H54 (cell line): ENCODE measurements around the gene DACT2.

ENCODE experiments used
- DNase-seq: peaks from one replicate; pipeline ENCODE4 v3.0.0; 2011; ENCODE audit warnings: low spot score, mixed read lengths; ENCODE audit not compliant: insufficient read length
- FAIRE-seq: peaks from 3 replicates; lab custom pipeline; 2011; peaks lifted over from hg19 to GRCh38; lab: Jason Lieb, UNC
- POLR2A ChIP-seq: IDR thresholded peaks from 2 replicates; pipeline ENCODE4 v1.6.1; 2011; ENCODE audit warnings: low read depth, mild to moderate bottlenecking, low read length

The DACT2 gene, protein sequence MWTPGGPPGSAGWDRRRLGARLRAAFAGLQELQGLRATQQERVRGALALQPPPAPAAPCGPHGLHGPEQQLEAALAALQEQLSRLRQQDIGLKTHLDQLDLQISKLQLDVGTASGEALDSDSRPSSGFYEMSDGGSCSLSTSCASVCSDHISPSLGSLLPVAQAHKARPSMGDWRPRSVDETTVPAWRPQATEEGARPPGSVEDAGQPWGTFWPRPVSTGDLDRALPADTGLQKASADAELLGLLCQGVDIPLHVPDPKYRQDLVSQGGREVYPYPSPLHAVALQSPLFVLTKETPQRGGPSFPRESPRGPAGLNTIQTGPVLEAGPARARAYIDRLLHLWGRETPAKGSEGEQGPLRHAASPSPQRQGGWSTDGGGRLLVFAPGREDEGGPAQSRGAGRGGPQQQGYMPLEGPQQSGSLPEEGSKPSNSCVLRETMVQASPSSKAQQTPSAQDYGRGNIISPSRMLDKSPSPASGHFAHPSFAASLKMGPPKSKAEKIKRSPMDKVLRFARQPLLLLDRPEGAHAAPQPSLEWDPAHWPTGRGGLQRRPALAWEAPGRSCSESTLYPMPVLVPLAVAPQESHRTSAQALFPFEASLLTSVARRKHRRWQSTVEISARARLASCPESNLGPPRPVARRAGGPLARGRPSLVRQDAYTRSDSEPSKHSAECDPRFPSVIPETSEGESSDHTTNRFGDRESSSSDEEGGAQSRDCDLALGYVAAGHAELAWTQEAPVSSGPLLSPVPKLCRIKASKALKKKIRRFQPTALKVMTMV

GRCh38 chr6:168319279-168320111 is at the start of gene DACT2:
TSS of gene DACT2 (minus strand) at chr6:168319777. CDS start at chr6:168319633, 144 bp downstream.
- FAIRE-seq (no peak), DNase-seq (no peak)
- TF ChIP-seq POLR2A, result no peak

DNA sequence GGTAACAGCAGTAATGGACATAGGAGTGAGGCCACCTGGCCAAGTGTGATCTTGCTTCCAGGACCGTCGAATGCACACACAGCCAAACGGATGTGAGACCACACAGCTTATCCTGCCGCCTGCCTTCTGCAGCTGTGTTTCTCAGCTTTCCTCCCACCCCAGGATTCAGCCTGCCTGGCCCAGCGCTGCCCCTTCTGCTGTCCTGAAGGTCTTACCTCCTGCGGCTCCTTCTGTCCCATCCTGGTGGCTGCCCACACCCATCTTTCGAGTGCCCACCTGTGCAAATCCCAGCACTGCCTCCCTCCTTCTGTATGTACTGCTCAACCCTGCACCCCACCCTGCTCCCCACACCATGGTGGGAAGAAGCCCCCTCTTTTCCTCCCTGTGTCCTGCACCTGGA is 49.4 kb upstream of the DACT2 start:
- TF ChIP-seq POLR2A, result no peak
- no peak for FAIRE-seq

DNA sequence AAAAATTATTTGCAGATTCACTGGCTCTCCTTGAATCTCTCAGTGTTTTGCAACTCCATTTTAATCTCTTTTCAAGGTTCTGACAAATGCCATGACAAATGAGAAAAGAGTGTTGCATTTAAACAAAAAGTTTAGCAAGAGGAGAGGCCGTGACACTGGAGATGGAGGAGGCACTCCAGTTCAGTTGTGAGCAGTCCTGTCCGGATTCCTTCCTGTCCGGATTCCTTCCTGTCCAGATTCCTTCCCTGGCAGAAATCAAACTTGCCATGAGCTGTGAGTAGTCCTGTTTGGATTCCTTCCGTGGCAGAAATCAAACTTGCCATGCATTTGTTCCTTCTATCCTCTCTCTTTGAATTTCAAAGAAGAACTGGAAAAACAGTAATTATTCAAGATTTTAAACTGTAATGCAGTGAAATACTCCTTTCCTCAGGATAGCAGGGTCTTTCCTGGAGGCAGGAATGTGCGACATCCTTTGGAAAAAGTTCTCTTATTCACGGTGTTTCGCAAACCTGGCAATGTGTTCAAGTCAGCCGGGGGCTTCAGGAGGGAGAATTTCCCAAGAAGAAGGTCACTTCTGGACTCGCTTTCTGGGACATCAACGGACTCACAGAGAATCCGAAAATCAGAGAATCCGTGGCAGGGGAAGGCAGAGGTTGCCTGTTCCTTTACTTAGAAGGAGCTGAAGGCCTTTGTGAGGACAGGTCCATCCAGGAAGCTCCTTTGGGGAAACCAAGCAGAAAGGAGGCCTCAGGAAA is 48.7 kb upstream of the DACT2 start:
- DNase-seq, result no peak
- no peak for FAIRE-seq
- TF ChIP-seq POLR2A, result no peak

More for the DNA sequence above, 49.4 kb upstream of the DACT2 start:
- DNase-seq, result no peak

GRCh38 chr6:168367285-168367751 is 47.7 kb upstream of the DACT2 start:
- TF ChIP-seq POLR2A, result no peak
- FAIRE-seq, result no peak
- DNase-seq, result no peak

GRCh38 chr6:168366473-168366872 is 46.9 kb upstream of the DACT2 start:
- FAIRE-seq, result no peak
- no peak for DNase-seq
- no peak for TF ChIP-seq POLR2A

DNA sequence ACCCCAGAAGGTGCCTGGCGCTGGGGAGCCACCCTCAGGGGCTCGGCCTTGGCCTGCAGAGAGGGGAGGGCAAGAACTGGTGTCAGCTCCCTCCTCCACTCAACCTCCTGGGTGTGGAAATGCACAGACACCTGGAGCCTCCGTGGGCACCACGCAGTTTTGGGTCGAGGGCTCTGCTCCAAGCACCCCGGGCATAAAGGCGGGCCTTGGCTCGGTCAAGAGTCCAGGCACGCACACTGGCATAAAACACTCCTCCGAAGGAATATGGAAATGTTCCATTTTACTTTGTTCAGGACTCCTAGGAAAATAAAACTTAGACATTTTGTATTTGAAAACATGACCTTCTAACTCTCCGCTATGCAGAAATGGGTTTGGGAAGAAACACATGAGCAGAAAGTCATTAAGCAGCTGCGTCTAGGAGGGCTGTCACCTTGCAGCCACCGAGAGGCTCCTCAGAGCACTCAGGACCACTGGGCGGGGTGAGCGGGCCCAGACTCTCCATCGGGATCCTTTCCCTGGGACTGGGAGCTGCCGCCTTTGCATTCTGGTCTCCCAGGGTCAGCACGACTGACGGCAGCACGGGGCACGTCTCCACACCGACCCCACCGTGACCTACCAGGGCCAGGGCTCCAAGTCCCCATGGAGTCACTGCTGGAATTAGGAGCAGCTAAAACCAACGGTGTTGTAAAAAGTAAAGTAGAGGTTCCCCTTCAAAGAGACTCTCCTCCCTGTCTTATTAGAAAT is 46.0 kb upstream of the DACT2 start:
- no peak for DNase-seq
- FAIRE-seq, result no peak

DNA sequence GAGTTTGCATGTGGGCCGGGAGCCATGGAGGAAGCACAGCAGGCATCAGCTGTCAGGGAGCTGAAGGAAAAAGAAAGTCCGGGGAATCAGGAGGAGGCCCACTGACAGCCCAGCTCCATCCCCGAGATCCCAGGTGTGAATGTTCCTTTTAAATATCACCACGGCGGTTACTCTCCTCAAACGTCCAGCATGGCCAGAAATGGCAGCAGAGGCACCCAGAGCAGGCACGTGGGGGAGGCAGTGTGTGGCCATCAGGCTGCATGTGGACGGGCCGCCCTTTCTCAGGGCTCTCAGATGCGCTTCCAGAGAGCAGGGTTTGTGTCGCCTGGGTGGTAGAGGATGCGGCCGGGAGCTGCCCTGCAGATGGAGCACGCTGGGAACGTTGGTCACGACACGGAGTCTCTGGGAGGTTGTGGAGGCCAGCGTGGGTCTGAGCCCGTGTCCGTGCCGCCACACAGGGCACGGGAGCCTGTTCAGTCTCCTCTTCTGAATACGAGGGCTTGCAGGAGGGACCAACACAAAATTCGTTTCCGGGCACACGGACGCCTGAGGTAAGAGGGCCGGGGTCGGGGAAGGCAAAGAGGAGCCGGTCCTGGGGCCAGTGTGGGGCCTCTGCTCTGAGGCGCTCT is 45.3 kb upstream of the DACT2 start:
- no peak for FAIRE-seq
- no peak for TF ChIP-seq POLR2A
- no peak for DNase-seq

More for the DNA sequence above, 46.0 kb upstream of the DACT2 start:
- no peak for TF ChIP-seq POLR2A

DNA sequence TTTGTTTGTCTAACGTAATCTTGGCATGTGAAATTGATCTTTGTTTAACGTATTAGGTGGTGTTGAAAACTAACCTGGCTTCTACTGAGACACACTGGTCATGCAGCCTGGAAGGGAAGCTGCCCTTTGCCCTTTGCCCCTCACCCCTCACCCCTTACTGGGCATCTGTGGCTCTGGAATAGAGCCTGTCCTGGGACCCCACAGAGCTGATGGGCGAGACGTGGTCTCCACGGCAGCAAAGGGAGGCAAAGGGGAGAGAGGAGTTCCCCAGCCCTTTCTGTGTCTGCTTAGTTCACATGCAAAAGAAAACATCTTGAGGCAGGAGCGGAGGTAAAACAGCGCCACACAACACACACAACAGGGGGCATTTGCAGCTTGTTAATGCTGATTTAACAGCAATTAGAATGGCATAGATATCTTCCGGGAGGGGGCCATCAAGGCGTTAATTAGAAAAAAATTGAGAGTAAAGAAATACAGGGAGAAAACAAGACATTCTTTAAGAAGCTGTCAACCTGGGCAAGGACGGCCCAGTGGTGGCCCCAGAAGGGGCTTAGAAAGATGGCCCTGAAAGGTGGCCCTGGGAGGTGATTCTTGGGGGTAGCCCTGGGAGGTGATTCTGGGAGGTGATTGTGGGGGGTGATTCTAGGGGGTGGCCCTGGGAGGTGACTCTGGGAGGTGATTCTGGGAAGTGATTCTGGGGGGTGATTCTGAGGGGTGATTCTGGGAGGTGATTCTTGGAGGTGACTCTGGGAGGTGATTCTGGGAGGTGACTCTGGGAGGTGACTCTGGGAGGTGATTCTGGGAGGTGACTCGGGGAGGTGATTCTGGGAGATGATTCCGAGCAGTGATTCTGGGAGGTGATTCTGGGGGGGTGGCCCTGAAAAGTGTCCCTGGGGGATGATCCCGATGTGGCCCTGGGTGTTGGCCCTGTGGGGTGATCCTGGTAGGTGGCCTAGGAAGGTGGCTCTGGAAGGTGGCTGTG is 44.5 kb upstream of the DACT2 start:
- no peak for TF ChIP-seq POLR2A
- no peak for DNase-seq
- FAIRE-seq, result no peak

DNA sequence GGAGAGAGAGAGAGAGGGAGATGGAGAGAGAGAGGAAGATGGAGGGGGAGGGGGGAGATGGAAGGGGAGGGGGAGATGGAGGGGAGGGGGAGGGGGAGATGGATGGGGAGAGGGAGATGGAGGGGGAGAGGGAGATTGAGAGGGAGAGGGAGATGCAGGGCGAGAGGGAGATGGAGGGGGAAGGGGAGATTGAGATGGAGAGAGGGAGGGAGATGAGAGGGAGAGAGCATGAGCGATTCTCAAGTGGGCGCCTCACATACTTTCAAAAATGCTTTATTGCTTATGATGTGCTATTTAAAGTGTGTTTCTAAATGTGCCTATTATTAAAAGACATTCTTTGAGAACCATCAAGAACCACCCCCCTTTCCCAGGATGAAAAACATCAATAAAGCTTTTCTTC is 43.7 kb upstream of the DACT2 start:
- no peak for TF ChIP-seq POLR2A
- FAIRE-seq, result no peak
- no peak for DNase-seq

DNA sequence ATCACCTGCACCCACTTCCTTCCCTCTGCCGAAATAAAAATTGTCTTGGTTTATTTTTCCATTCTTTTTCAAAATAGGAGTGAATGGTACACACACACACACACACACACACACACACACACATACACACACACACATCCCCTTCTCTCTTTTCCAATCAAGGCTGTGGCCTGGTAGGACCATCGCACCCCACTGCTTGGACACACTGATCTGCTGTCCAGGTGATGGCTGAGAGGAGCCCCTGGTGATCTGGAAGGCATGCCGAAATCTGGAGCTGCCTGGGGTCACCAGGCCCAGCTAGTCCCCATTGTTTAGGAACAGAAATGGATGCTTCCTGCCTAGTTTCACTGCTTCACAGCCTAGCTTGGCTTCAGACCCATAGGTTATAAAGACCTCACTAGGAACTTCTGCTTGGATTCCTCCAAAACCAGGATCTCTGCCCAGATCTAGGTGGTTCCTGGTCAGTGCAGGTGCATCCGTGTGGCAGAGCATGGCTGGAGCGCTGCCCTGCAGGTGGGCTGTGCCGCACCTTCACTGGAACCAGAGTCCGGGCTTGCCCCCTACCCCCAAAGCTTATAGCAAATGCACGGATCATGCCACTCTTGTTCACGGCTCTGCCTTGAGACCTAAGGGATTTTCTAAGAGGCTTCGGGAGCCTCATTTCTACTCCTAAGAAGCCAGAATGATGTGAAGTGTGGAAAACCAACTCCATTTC is 42.9 kb upstream of the DACT2 start:
- FAIRE-seq (no peak), DNase-seq (no peak)
- no peak for TF ChIP-seq POLR2A
